Peyer's patch (tissue), 4 donors: ENCODE measurements around the gene LTF.

Experiments used
- CTCF ChIP-seq, 6 experiments: fragments of 450-650 bp in 4 of 6; fragments of 200-600 bp in 2 of 6; sonication (generic) in 1 of 6; IDR thresholded peaks; one replicate each; pipeline ENCODE4 v1.5.1; 2017 to 2019; ENCODE audit warnings: antibody characterized with exemption in 6 of 6, mild to moderate bottlenecking in 3 of 6, moderate library complexity in 1 of 6
- POLR2A ChIP-seq, 2 donors: fragments of 450-650 bp; IDR thresholded peaks; one replicate each; pipeline ENCODE4 v1.5.1; 2017; ENCODE audit warnings: antibody characterized with exemption in 2 of 2, mild to moderate bottlenecking in 2 of 2, moderate library complexity in 2 of 2

- TF ChIP-seq CTCF (IDR thresholded peaks at IDR 0.05) (no peak), POLR2A (IDR thresholded peaks at IDR 0.05) (no peak)
Observed at GRCh38 chr3:46464326-46465195, at the start of gene LTF.
